HG03066 (cell line): ENCODE results near the gene TBC1D32.
"Not testable (repeated sequence)": the region's sequence is repeated elsewhere in the genome, so short reads cannot be mapped to it uniquely, and the experiment has no call there.

Experiments used
- ATAC-seq: cut with Tn5 transposase; IDR thresholded peaks from one replicate; pipeline ENCODE4 v1.9.1; 2021; ENCODE audit warnings: low read depth; ENCODE audit not compliant: unreplicated experiment

Gene TBC1D32

GRCh38 chr6:121236984-121237383 is 97.3 kb downstream of the TBC1D32 start:
- no peak for ATAC-seq

- no peak for ATAC-seq
Measured at GRCh38 chr6:121235386-121235785, 98.9 kb downstream of the TBC1D32 start.

- ATAC-seq, result no peak
Measured at GRCh38 chr6:121223930-121224329, 110.3 kb downstream of the TBC1D32 start.

- no peak for ATAC-seq
Measured at GRCh38 chr6:121223212-121223611, 111.1 kb downstream of the TBC1D32 start.

- no peak for ATAC-seq
Measured at GRCh38 chr6:121222656-121223055, 111.6 kb downstream of the TBC1D32 start.

- ATAC-seq, result no peak
Measured at GRCh38 chr6:121216928-121217327, 117.4 kb downstream of the TBC1D32 start.

- not testable (repeated sequence) for ATAC-seq
Measured at GRCh38 chr6:121213341-121213740, 120.9 kb downstream of the TBC1D32 start.

- no peak for ATAC-seq
Measured at GRCh38 chr6:121210943-121211342, 123.3 kb downstream of the TBC1D32 start.

- ATAC-seq, result no peak
Measured at GRCh38 chr6:121205569-121205968, 128.7 kb downstream of the TBC1D32 start.

- no peak for ATAC-seq
Measured at GRCh38 chr6:121201105-121201504, 133.2 kb downstream of the TBC1D32 start.

- not testable (repeated sequence) for ATAC-seq
Measured at GRCh38 chr6:121196042-121196441, 138.2 kb downstream of the TBC1D32 start.

- no peak for ATAC-seq
Measured at GRCh38 chr6:121190122-121190521, 144.2 kb downstream of the TBC1D32 start.

GRCh38 chr6:121188356-121188755 is 145.9 kb downstream of the TBC1D32 start:
- no peak for ATAC-seq

GRCh38 chr6:121187833-121188200 is 146.5 kb downstream of the TBC1D32 start:
- no peak for ATAC-seq

- no peak for ATAC-seq
Measured at GRCh38 chr6:121187200-121187832, 147.0 kb downstream of the TBC1D32 start.

GRCh38 chr6:121183742-121184141 is 150.5 kb downstream of the TBC1D32 start:
- ATAC-seq, result no peak

GRCh38 chr6:121175827-121176226 is 158.5 kb downstream of the TBC1D32 start:
- ATAC-seq, result no peak

- not testable (repeated sequence) for ATAC-seq
Measured at GRCh38 chr6:121172451-121172850, 161.8 kb downstream of the TBC1D32 start.

- ATAC-seq, result no peak
Measured at GRCh38 chr6:121171879-121172278, 162.4 kb downstream of the TBC1D32 start.

GRCh38 chr6:121161886-121162285 is 172.4 kb downstream of the TBC1D32 start:
- ATAC-seq, result no peak

GRCh38 chr6:121160276-121160675 is 174.0 kb downstream of the TBC1D32 start:
- no peak for ATAC-seq

GRCh38 chr6:121158891-121159290 is 175.4 kb downstream of the TBC1D32 start:
- no peak for ATAC-seq

- ATAC-seq, result no peak
Measured at GRCh38 chr6:121158438-121158837, 175.8 kb downstream of the TBC1D32 start.
